ENCODE data around the gene GCHFR.
A peak's percentile ranks its signal among the peaks of the same experiment; 100 is the strongest.

The GCHFR gene

GRCh38 chr15:40807888-40808461 is 44.1 kb downstream of the GCHFR start:
- ATAC-seq = no peak
- H3K4me1 Mint-ChIP-seq = peaks cover 19% of the 10 kb centered on the region
- peak overlapping the region; percentile 97 for H3K27ac Mint-ChIP-seq
- H3K9me3 Mint-ChIP-seq = no peaks in the 10 kb centered on the region
- H3K36me3 Mint-ChIP-seq = peaks cover 25% of the 10 kb centered on the region
- H3K4me3 Mint-ChIP-seq = peak overlapping the region; percentile 96
- H3K27me3 Mint-ChIP-seq = no peaks in the 10 kb centered on the region

- H3K4me1 Mint-ChIP-seq = peaks cover 19% of the 10 kb centered on the region
- ATAC-seq = no peak
- no peaks in the 10 kb centered on the region for H3K27me3 Mint-ChIP-seq
- H3K4me3 Mint-ChIP-seq = peak overlapping the region; percentile 96
- peaks cover 33% of the 10 kb centered on the region for H3K36me3 Mint-ChIP-seq
- H3K9me3 Mint-ChIP-seq = no peaks in the 10 kb centered on the region
- no peak overlapping the region for H3K27ac Mint-ChIP-seq
Measured at GRCh38 chr15:40808861-40809450, 45.1 kb downstream of the GCHFR start.

- no peak overlapping the region for H3K4me3 Mint-ChIP-seq
- no peak for ATAC-seq
- H3K27me3 Mint-ChIP-seq = no peaks in the 10 kb centered on the region
- peaks cover 55% of the 10 kb centered on the region for H3K36me3 Mint-ChIP-seq
- peaks cover 12% of the 10 kb centered on the region for H3K4me1 Mint-ChIP-seq
- H3K9me3 Mint-ChIP-seq = no peaks in the 10 kb centered on the region
- no peak overlapping the region for H3K27ac Mint-ChIP-seq
Measured at GRCh38 chr15:40812721-40813425, 49.0 kb downstream of the GCHFR start.

- ATAC-seq = no peak
- peaks cover 55% of the 10 kb centered on the region for H3K36me3 Mint-ChIP-seq
- H3K27me3 Mint-ChIP-seq = no peaks in the 10 kb centered on the region
- no peaks in the 10 kb centered on the region for H3K4me1 Mint-ChIP-seq
- no peak overlapping the region for H3K4me3 Mint-ChIP-seq
- H3K9me3 Mint-ChIP-seq = no peaks in the 10 kb centered on the region
- H3K27ac Mint-ChIP-seq = no peak overlapping the region
Measured at GRCh38 chr15:40815042-40815698, 51.3 kb downstream of the GCHFR start.

All from stimulated activated memory B cell treated with anti-CD40 and anti-IgM and Interleukin-4, amounts not matched to agents 10 μg/mL and 1 μg/mL and 100 μg/mL, for 72 hours (primary cell).